ENCODE results near the gene SLC5A10.

GRCh38 chr17:18946536-18946935 is 5.4 kb upstream of the SLC5A10 start:
- TF ChIP-seq CTCF (IDR thresholded peaks at IDR 0.05; ENCODE audit: poor library complexity, severe bottlenecking) (no peak), EP300 (conservative IDR thresholded peaks at IDR 0.05; ENCODE audit: poor library complexity, severe bottlenecking) (no peak), POLR2AphosphoS5 (IDR thresholded peaks at IDR 0.05) (no peak), RAD21 (conservative IDR thresholded peaks at IDR 0.05) (no peak), TAF1 (IDR thresholded peaks at IDR 0.05; ENCODE audit: low read depth) (no peak), EZH2 (IDR thresholded peaks at IDR 0.05; ENCODE audit: borderline replicate concordance, insufficient read depth, low read length, poor library complexity, severe bottlenecking) (no peak), MXI1 (conservative IDR thresholded peaks at IDR 0.05; ENCODE audit: poor library complexity, severe bottlenecking) (no peak), SMC3 (conservative IDR thresholded peaks at IDR 0.05; ENCODE audit: poor library complexity) (no peak)
- TF ChIP-seq, protein P1, sequence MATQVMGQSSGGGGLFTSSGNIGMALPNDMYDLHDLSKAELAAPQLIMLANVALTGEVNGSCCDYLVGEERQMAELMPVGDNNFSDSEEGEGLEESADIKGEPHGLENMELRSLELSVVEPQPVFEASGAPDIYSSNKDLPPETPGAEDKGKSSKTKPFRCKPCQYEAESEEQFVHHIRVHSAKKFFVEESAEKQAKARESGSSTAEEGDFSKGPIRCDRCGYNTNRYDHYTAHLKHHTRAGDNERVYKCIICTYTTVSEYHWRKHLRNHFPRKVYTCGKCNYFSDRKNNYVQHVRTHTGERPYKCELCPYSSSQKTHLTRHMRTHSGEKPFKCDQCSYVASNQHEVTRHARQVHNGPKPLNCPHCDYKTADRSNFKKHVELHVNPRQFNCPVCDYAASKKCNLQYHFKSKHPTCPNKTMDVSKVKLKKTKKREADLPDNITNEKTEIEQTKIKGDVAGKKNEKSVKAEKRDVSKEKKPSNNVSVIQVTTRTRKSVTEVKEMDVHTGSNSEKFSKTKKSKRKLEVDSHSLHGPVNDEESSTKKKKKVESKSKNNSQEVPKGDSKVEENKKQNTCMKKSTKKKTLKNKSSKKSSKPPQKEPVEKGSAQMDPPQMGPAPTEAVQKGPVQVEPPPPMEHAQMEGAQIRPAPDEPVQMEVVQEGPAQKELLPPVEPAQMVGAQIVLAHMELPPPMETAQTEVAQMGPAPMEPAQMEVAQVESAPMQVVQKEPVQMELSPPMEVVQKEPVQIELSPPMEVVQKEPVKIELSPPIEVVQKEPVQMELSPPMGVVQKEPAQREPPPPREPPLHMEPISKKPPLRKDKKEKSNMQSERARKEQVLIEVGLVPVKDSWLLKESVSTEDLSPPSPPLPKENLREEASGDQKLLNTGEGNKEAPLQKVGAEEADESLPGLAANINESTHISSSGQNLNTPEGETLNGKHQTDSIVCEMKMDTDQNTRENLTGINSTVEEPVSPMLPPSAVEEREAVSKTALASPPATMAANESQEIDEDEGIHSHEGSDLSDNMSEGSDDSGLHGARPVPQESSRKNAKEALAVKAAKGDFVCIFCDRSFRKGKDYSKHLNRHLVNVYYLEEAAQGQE (IDR thresholded peaks at IDR 0.05; ENCODE audit: borderline replicate concordance), result no peak

All from neural cell (in vitro differentiated cells).